ENCODE results near the gene SDE2. TPM values are rescaled to one million over a fixed set of nuclear protein-coding genes. Genes with fewer than 3 reads are reported as not detected.
A peak's percentile ranks its signal among the peaks of the same experiment; 100 is the strongest.

Gene SDE2
- total and polyA plus RNA-seq, 8 donors = 3.3 to 12.4 (median 8.5) TPM

GRCh38 chr1:225990705-225991464, 8.3 kb downstream of the SDE2 start:
- ATAC-seq = no peak
- DNase-seq = no peak
- intact Hi-C loops (cut with DNase I) = no loop called here
- WGBS, 2 donors = 78 to 79% methylated on average over 5 of the region's 5 CpGs
- Histone ChIP-seq H3K27ac (no peak overlapping the region), H3K9me3 (no peaks in the 10 kb centered on the region), H3K36me3 (peaks cover 5 to 47% (median 27%) of the 10 kb centered on the region in 3 donors), H3K4me3 (no peak overlapping the region), H3K4me1 (peaks cover 0 to 8% (median 2%) of the 10 kb centered on the region in 3 donors), H3K27me3 (no peaks in the 10 kb centered on the region)
- no peak for TF ChIP-seq CTCF (IDR thresholded peaks at IDR 0.05)
- FAIRE-seq = no peak

GRCh38 chr1:225987491-225988316, 11.4 kb downstream of the SDE2 start:
- intact Hi-C loops (cut with DNase I) = no loop called here
- peaks cover 5 to 59% (median 33%) of the 10 kb centered on the region in 3 donors for H3K36me3 ChIP-seq
- H3K27ac ChIP-seq = no peak overlapping the region
- no peaks in the 10 kb centered on the region for H3K9me3 ChIP-seq
- no peak overlapping the region for H3K4me3 ChIP-seq
- no peaks in the 10 kb centered on the region for H3K27me3 ChIP-seq
- WGBS, 2 donors = 65 to 66% methylated on average over 7 of the region's 7 CpGs
- peak; percentile 22 to 70 (median 52) for TF ChIP-seq CTCF (IDR thresholded peaks at IDR 0.05)
- FAIRE-seq (peak; percentile 69), ATAC-seq (peak in 3 of 4 donors; percentile 71 to 82 (median 78)), DNase-seq (no peak)
- peaks cover 0 to 9% (median 5%) of the 10 kb centered on the region in 3 donors for H3K4me1 ChIP-seq

GRCh38 chr1:225981714-225982113, 17.4 kb downstream of the SDE2 start:
- DNase-seq (no peak), FAIRE-seq (no peak), ATAC-seq (no peak)
- 92 to 96% methylated on average over 3 of the region's 3 CpGs for WGBS, 2 donors
- intact Hi-C loops (cut with DNase I) = no loop called here
- H3K36me3 ChIP-seq = peaks cover 2 to 32% (median 13%) of the 10 kb centered on the region in 3 donors
- no peak overlapping the region for H3K27ac ChIP-seq
- H3K9me3 ChIP-seq = no peaks in the 10 kb centered on the region
- no peak overlapping the region for H3K4me3 ChIP-seq
- peaks cover 13 to 33% (median 22%) of the 10 kb centered on the region in 3 donors for H3K4me1 ChIP-seq
- no peaks in the 10 kb centered on the region for H3K27me3 ChIP-seq
- TF ChIP-seq CTCF (IDR thresholded peaks at IDR 0.05) = no peak

- DNase-seq (peak in 5 of 6 donors; percentile 66 to 86 (median 78)), FAIRE-seq (no peak), ATAC-seq (peak; percentile 82 to 85 (median 84))
- intact Hi-C loops (cut with DNase I) = no loop called here
- no peak for TF ChIP-seq CTCF (IDR thresholded peaks at IDR 0.05)
- Histone ChIP-seq H3K36me3 (peaks cover 2 to 25% (median 9%) of the 10 kb centered on the region in 3 donors), H3K27ac (peak overlapping the region; percentile 53 to 78 (median 70)), H3K27me3 (no peaks in the 10 kb centered on the region), H3K4me1 (peaks cover 13 to 33% (median 19%) of the 10 kb centered on the region in 3 donors), H3K9me3 (no peaks in the 10 kb centered on the region), H3K4me3 (no peak overlapping the region)
- WGBS, 2 donors = 34 to 35% methylated on average over 5 of the region's 5 CpGs
Measured at GRCh38 chr1:225980005-225980836, 18.9 kb downstream of the SDE2 start.

Measured in pancreas (tissue), 10 donors.